A549 (cell line): ENCODE measurements around the gene SND1. TPM values are rescaled to one million over a fixed set of nuclear protein-coding genes. Genes with fewer than 3 reads are reported as not detected.

Source experiments
- ATAC-seq, 2 experiments: fragments of 200-7000 bp in 1 of 2; fragments of >200 bp in 1 of 2; cut with Nextera tagmentation in 1 of 2; cut with Tn5 transposase in 1 of 2; 3 replicates each; pipeline versions ENCODE4 v1.8.0 to v1.9.1; 2018 to 2020; ENCODE audit warnings: mild to moderate bottlenecking in 1 of 2, moderate library complexity in 1 of 2
- CTCF ChIA-PET: fragments of 300-600 bp; sonication (Branson Sonifier 250); formaldehyde crosslinking; extraction: SDS; loops from one replicate; lab custom pipeline; 2021; ENCODE audit warnings: antibody characterized with exemption, inconsistent platforms; lab: Yijun Ruan, JAX
- POLR2A ChIA-PET: fragments of 350-600 bp; formaldehyde crosslinking; extraction: SDS; loops from one replicate; lab custom pipeline; 2021; ENCODE audit warnings: antibody characterized with exemption, inconsistent platforms; lab: Yijun Ruan, JAX
- DNase-seq, 2 experiments: peaks; one replicate each; pipeline versions ENCODE4 v3.0.0 to v3.0.0-alpha.2; 2011 to 2016; ENCODE audit warnings: low read depth in 1 of 2, low spot score in 1 of 2
- FAIRE-seq: peaks from 2 replicates; lab custom pipeline; 2011; peaks lifted over from hg19 to GRCh38; lab: Jason Lieb, UNC
- H3K27ac ChIP-seq, 2 experiments: fragments of >200 bp; sonication (Bioruptor Twin); formaldehyde crosslinking; 3 replicates each; pipeline ENCODE4 v1.5.1; 2016 to 2017
- H3K4me1 ChIP-seq: fragments of >200 bp; sonication (Bioruptor Twin); formaldehyde crosslinking; 3 replicates; pipeline ENCODE4 v1.6.1; 2016
- H3K4me2 ChIP-seq: fragments of >200 bp; sonication (Bioruptor Twin); formaldehyde crosslinking; 3 replicates; pipeline ENCODE4 v1.6.1; 2016
- H3K4me3 ChIP-seq: fragments of >200 bp; sonication (Bioruptor Twin); formaldehyde crosslinking; 3 replicates; pipeline ENCODE4 v1.5.1; 2016
- H3K9me3 ChIP-seq: fragments of >200 bp; sonication (Bioruptor Twin); formaldehyde crosslinking; 3 replicates; pipeline ENCODE4 v1.6.1; 2016
- ATOH8 ChIP-seq: fragments of 250-450 bp; sonication (Bioruptor Pico); IDR thresholded peaks from 2 replicates; pipeline ENCODE4 v1.5.0; 2020; ENCODE audit warnings: low read depth, mild to moderate bottlenecking, moderate library complexity
- BCL3 ChIP-seq: fragments of >200 bp; sonication (Bioruptor Twin); formaldehyde crosslinking; IDR thresholded peaks from 3 replicates; pipeline ENCODE4 v1.6.1; 2016
- BHLHE40 ChIP-seq: IDR thresholded peaks from 2 replicates; pipeline ENCODE4 v1.6.1; 2012; ENCODE audit warnings: low read depth, low read length, inconsistent platforms
- CHD4 ChIP-seq: fragments of 200-600 bp; sonication (generic); IDR thresholded peaks from 2 replicates; pipeline ENCODE4 v1.6.1; 2016; ENCODE audit warnings: antibody characterized with exemption, mild to moderate bottlenecking, borderline replicate concordance
- EHMT2 ChIP-seq: fragments of 200-600 bp; sonication (generic); IDR thresholded peaks from 2 replicates; pipeline ENCODE4 v1.6.1; 2016; ENCODE audit warnings: antibody characterized with exemption, low read depth, mild to moderate bottlenecking, moderate library complexity
- ELK1 ChIP-seq: fragments of 150-350 bp; IDR thresholded peaks from 2 replicates; pipeline ENCODE4 v1.6.1; 2014; ENCODE audit warnings: low read depth, mild to moderate bottlenecking, low read length
- ESRRA ChIP-seq: fragments of 150-350 bp; IDR thresholded peaks from 2 replicates; pipeline ENCODE4 v1.6.1; 2014; ENCODE audit warnings: mild to moderate bottlenecking, low read length, borderline replicate concordance
- FOSB ChIP-seq: fragments of 250-450 bp; sonication (Bioruptor Pico); IDR thresholded peaks from 2 replicates; pipeline ENCODE4 v1.5.0; 2020; ENCODE audit warnings: mild to moderate bottlenecking, moderate library complexity
- FOXS1 ChIP-seq: fragments of 250-450 bp; sonication (Bioruptor Pico); IDR thresholded peaks from 2 replicates; pipeline ENCODE4 v1.5.0; 2020; ENCODE audit warnings: mild to moderate bottlenecking, moderate library complexity
- HDAC2 ChIP-seq: fragments of 200-600 bp; sonication (generic); IDR thresholded peaks from 2 replicates; pipeline ENCODE4 v1.6.1; 2016
- HEYL ChIP-seq: fragments of 250-450 bp; sonication (Bioruptor Pico); IDR thresholded peaks from 2 replicates; pipeline ENCODE4 v1.8.0; 2021; ENCODE audit warnings: mild to moderate bottlenecking, moderate library complexity
- HMGXB4 ChIP-seq: fragments of 250-450 bp; sonication (Bioruptor Pico); IDR thresholded peaks from 2 replicates; pipeline ENCODE4 v1.5.0; 2021; ENCODE audit warnings: mild to moderate bottlenecking, moderate library complexity, borderline replicate concordance
- HOXB13 ChIP-seq: fragments of 250-450 bp; sonication (Bioruptor Pico); IDR thresholded peaks from 2 replicates; pipeline ENCODE4 v1.5.0; 2020; ENCODE audit warnings: low read depth, mild to moderate bottlenecking, moderate library complexity
- KDM1A ChIP-seq: fragments of 200-600 bp; sonication (generic); IDR thresholded peaks from 2 replicates; pipeline ENCODE4 v1.6.1; 2016; ENCODE audit warnings: low read depth, mild to moderate bottlenecking
- MAZ ChIP-seq: fragments of 150-350 bp; IDR thresholded peaks from 2 replicates; pipeline ENCODE4 v1.6.1; 2014; ENCODE audit warnings: antibody characterized with exemption, low read depth, low read length, borderline replicate concordance
- NR3C1 ChIP-seq: fragments of >200 bp; sonication (Bioruptor Twin); formaldehyde crosslinking; IDR thresholded peaks from 3 replicates; pipeline ENCODE4 v1.6.1; 2017
- PBX3 ChIP-seq: IDR thresholded peaks from 2 replicates; pipeline ENCODE4 v1.6.1; 2012
- PHF8 ChIP-seq: fragments of 200-600 bp; sonication (generic); IDR thresholded peaks from 2 replicates; pipeline ENCODE4 v1.6.1; 2016; ENCODE audit warnings: low read depth, mild to moderate bottlenecking, antibody characterized with exemption, moderate library complexity, borderline replicate concordance
- POLR2A ChIP-seq: IDR thresholded peaks from 2 replicates; pipeline ENCODE4 v1.6.1; 2012; ENCODE audit warnings: mild to moderate bottlenecking, low read length
- POLR2AphosphoS2 ChIP-seq: conservative IDR thresholded peaks from 2 replicates; pipeline ENCODE4 v1.6.1; 2012; ENCODE audit warnings: low read length, improper control_type of control experiment, inconsistent platforms
- RAD21 ChIP-seq, 2 experiments: fragments of >200 bp in 1 of 2; sonication (Bioruptor Twin) in 1 of 2; formaldehyde crosslinking in 1 of 2; IDR thresholded peaks in 1 of 2; conservative IDR thresholded peaks in 1 of 2; 2 replicates in 1 of 2; 3 replicates in 1 of 2; pipeline ENCODE4 v1.6.1; 2012 to 2018; ENCODE audit warnings: inconsistent platforms in 1 of 2
- RCOR1 ChIP-seq: fragments of 150-350 bp; IDR thresholded peaks from 2 replicates; pipeline ENCODE4 v1.6.1; 2014; ENCODE audit warnings: antibody characterized with exemption, low read length, low read depth
- SMC3 ChIP-seq: fragments of >200 bp; sonication (Bioruptor Twin); formaldehyde crosslinking; IDR thresholded peaks from 3 replicates; pipeline ENCODE4 v1.6.1; 2018; ENCODE audit warnings: inconsistent platforms
- TFCP2L1 ChIP-seq: fragments of 250-450 bp; sonication (Bioruptor Pico); IDR thresholded peaks from 2 replicates; pipeline ENCODE4 v1.5.0; 2021; ENCODE audit warnings: mild to moderate bottlenecking
- TP53 ChIP-seq: fragments of 250-450 bp; sonication (Bioruptor Pico); IDR thresholded peaks from 2 replicates; pipeline ENCODE4 v1.5.0; 2021; ENCODE audit warnings: mild to moderate bottlenecking, moderate library complexity
- USF2 ChIP-seq: fragments of 450-650 bp; IDR thresholded peaks from 2 replicates; pipeline ENCODE4 v1.6.1; 2014; ENCODE audit warnings: antibody characterized with exemption
- ZC3H11A ChIP-seq: fragments of 450-650 bp; IDR thresholded peaks from 2 replicates; pipeline ENCODE4 v1.6.1; 2014; ENCODE audit warnings: antibody characterized with exemption, mild to moderate bottlenecking
- ZFP36 ChIP-seq: fragments of 450-650 bp; IDR thresholded peaks from 2 replicates; pipeline ENCODE4 v1.6.1; 2014; ENCODE audit warnings: borderline replicate concordance; ENCODE audit not compliant: partially characterized antibody
- ZNF302 ChIP-seq: fragments of 250-450 bp; sonication (Bioruptor Pico); IDR thresholded peaks from 2 replicates; pipeline ENCODE4 v1.9.0; 2021; ENCODE audit warnings: inconsistent platforms, mild to moderate bottlenecking, moderate library complexity
- ZSCAN20 ChIP-seq: fragments of 250-450 bp; sonication (Bioruptor Pico); IDR thresholded peaks from 2 replicates; pipeline ENCODE4 v1.8.0; 2022; ENCODE audit warnings: mild to moderate bottlenecking, moderate library complexity
- WGBS: methylation state at CpG from one replicate; pipeline ENCODE4 v1.1.6; 2017; ENCODE audit errors: missing lambda C conversion rate; 5-methylcytosine and 5-hydroxymethylcytosine counted together
- polyA plus RNA-seq, 4 experiments: library from polyadenylated mRNA; depleted of rRNA in 3 of 4; stranded (reverse); fragments of >200 nt; fragmentation: RNase III in 1 of 4; extraction: RNeasy Plus Mini Kit Qiagen cat#74134 plus additional on column Dnase treatment in 1 of 4; gene quantifications; 2 replicates in 3 of 4; 3 replicates in 1 of 4; pipeline ENCODE4 v1.2.3, GENCODE V29; 2011 to 2017

The SND1 gene
- polyA plus RNA-seq, 2 of the 4 experiments (the other 2 are of a cell fraction) = 102 to 138 TPM

GRCh38 chr7:128006550-128007302 is 354.7 kb downstream of the SND1 start:
- ATAC-seq (no peak), DNase-seq (no peak), FAIRE-seq (no peak)
- Histone ChIP-seq H3K9me3 (no peaks in the 10 kb centered on the region), H3K4me1 (no peaks in the 10 kb centered on the region), H3K27ac (no peak overlapping the region), H3K4me2 (no peak overlapping the region), H3K4me3 (no peak overlapping the region)
- ChIA-PET CTCF (interaction anchor here (1.1 to 1.3 kb wide), 2 partner anchors 13 to 130 kb away, joined by 3 read pairs; no protein-coding TSS in a partner anchor), POLR2A (no interaction called here)
- no peak for TF ChIP-seq POLR2A
- TF ChIP-seq ELK1 = no peak
- no peak for TF ChIP-seq CHD4
- TF ChIP-seq ATOH8 (CRISPR knock-in tag) = no peak
- no peak for TF ChIP-seq HOXB13 (CRISPR knock-in tag)
- TF ChIP-seq PBX3 = no peak
- no peak for TF ChIP-seq BHLHE40
- TF ChIP-seq MAZ = no peak
- TF ChIP-seq ESRRA = no peak
- no peak for TF ChIP-seq ZNF302
- TF ChIP-seq ZSCAN20 (CRISPR knock-in tag) = no peak
- no peak for TF ChIP-seq ZFP36
- no peak for TF ChIP-seq BCL3
- TF ChIP-seq NR3C1 = no peak
- no peak for TF ChIP-seq SMC3
- TF ChIP-seq TP53 (CRISPR knock-in tag) = no peak
- TF ChIP-seq PHF8 = no peak
- no peak for TF ChIP-seq RCOR1
- TF ChIP-seq RAD21 (conservative IDR thresholded peaks at IDR 0.05 in 1 of 2, IDR thresholded peaks at IDR 0.05 in 1 of 2) = no peak
- no peak for TF ChIP-seq POLR2AphosphoS2
- whole genome bisulfite sequencing = 94% methylated on average over 8 of the region's 8 CpGs

- no peak overlapping the region for H3K4me3 ChIP-seq
- FAIRE-seq = no peak
- no peak overlapping the region for H3K4me2 ChIP-seq
- POLR2A ChIA-PET = no interaction called here
- no peak for DNase-seq
- ATAC-seq = no peak
- 83% methylated on average over 3 of the region's 3 CpGs for WGBS
- no peaks in the 10 kb centered on the region for H3K4me1 ChIP-seq
- H3K9me3 ChIP-seq = no peaks in the 10 kb centered on the region
- no peak overlapping the region for H3K27ac ChIP-seq
- CTCF ChIA-PET = interaction anchor here (1.3 kb wide), 1 partner anchor 129 kb away, joined by 3 read pairs; no protein-coding TSS in a partner anchor
- TF ChIP-seq BHLHE40 = no peak
- TF ChIP-seq CHD4 = no peak
- TF ChIP-seq FOXS1 (CRISPR knock-in tag) = no peak
- no peak for TF ChIP-seq FOSB (CRISPR knock-in tag)
- TF ChIP-seq HEYL (CRISPR knock-in tag) = no peak
- no peak for TF ChIP-seq USF2
- TF ChIP-seq EHMT2 = no peak
- no peak for TF ChIP-seq HMGXB4
- no peak for TF ChIP-seq HDAC2
- no peak for TF ChIP-seq ZC3H11A
- TF ChIP-seq TFCP2L1 = no peak
- no peak for TF ChIP-seq BCL3
- TF ChIP-seq KDM1A = no peak
Measured at GRCh38 chr7:128007303-128007680, 355.3 kb downstream of the SND1 start.
